H9 (cell line): Measurements from ENCODE around the gene PGS1. TPM values are rescaled to one million over a fixed set of nuclear protein-coding genes. Genes with fewer than 3 reads are reported as not detected.

Source experiments
- DNase-seq: peaks from one replicate; pipeline ENCODE4 v3.0.0-alpha.2; 2017
- H2AFZ ChIP-seq: one replicate; pipeline ENCODE4 v1.6.1; 2013; ENCODE audit warnings: mild to moderate bottlenecking, low read length, control low read depth, moderate library complexity
- H2AK5ac ChIP-seq: 2 replicates; pipeline ENCODE4 v1.6.1; 2013; ENCODE audit warnings: low read length, control low read depth, mixed read lengths; ENCODE audit not compliant: insufficient read length
- H2BK120ac ChIP-seq: one replicate; pipeline ENCODE4 v1.6.1; 2013; ENCODE audit warnings: low read depth, mild to moderate bottlenecking, low read length, control low read depth, inconsistent platforms; ENCODE audit not compliant: poor library complexity, severe bottlenecking
- H2BK12ac ChIP-seq: 2 replicates; pipeline ENCODE4 v1.6.1; 2013; ENCODE audit warnings: low read length, control low read depth, mixed read lengths, low read depth; ENCODE audit not compliant: insufficient read length
- H2BK15ac ChIP-seq: 2 replicates; pipeline ENCODE4 v1.6.1; 2013; ENCODE audit warnings: low read depth, low read length, control low read depth
- H2BK20ac ChIP-seq: one replicate; pipeline ENCODE4 v1.6.1; 2013; ENCODE audit warnings: low read depth, mild to moderate bottlenecking, low read length, control low read depth, inconsistent platforms; ENCODE audit not compliant: poor library complexity, severe bottlenecking
- H2BK5ac ChIP-seq: 2 replicates; pipeline ENCODE4 v1.6.1; 2013; ENCODE audit warnings: low read length, control low read depth, mixed read lengths; ENCODE audit not compliant: insufficient read length
- H3K14ac ChIP-seq: 2 replicates; pipeline ENCODE4 v1.6.1; 2013; ENCODE audit warnings: low read length, control low read depth; ENCODE audit not compliant: insufficient read depth
- H3K18ac ChIP-seq: 2 replicates; pipeline ENCODE4 v1.6.1; 2013; ENCODE audit warnings: low read depth, mild to moderate bottlenecking, mixed read lengths, low read length, control low read depth; ENCODE audit not compliant: insufficient read length
- H3K23ac ChIP-seq: 2 replicates; pipeline ENCODE4 v1.6.1; 2013; ENCODE audit warnings: low read length, control low read depth, mixed read lengths, low read depth; ENCODE audit not compliant: insufficient read length
- H3K23me2 ChIP-seq: 2 replicates; pipeline ENCODE4 v1.6.1; 2013; ENCODE audit warnings: low read depth, mild to moderate bottlenecking, mixed read lengths, low read length, control low read depth; ENCODE audit not compliant: insufficient read length, poor library complexity, severe bottlenecking
- H3K27ac ChIP-seq: 2 replicates; pipeline ENCODE4 v1.5.1; 2013; ENCODE audit warnings: low read length, control low read depth, mixed read lengths, low read depth; ENCODE audit not compliant: insufficient read length
- H3K27me3 ChIP-seq: 2 replicates; pipeline ENCODE4 v1.6.1; 2013; ENCODE audit warnings: low read length, control low read depth, inconsistent platforms; ENCODE audit not compliant: insufficient read depth
- H3K4ac ChIP-seq: 2 replicates; pipeline ENCODE4 v1.6.1; 2013; ENCODE audit warnings: low read depth, mild to moderate bottlenecking, control low read depth, inconsistent platforms, low read length, moderate library complexity
- H3K4me1 ChIP-seq: 2 replicates; pipeline ENCODE4 v1.6.1; 2013; ENCODE audit warnings: low read length, control low read depth, inconsistent platforms; ENCODE audit not compliant: insufficient read depth
- H3K4me2 ChIP-seq: 2 replicates; pipeline ENCODE4 v1.6.1; 2013; ENCODE audit warnings: low read length, control low read depth, mixed read lengths; ENCODE audit not compliant: insufficient read length, insufficient read depth
- H3K56ac ChIP-seq: 2 replicates; pipeline ENCODE4 v1.6.1; 2013; ENCODE audit warnings: low read depth, mild to moderate bottlenecking, mixed read lengths, low read length, control low read depth; ENCODE audit not compliant: insufficient read length
- H3K79me1 ChIP-seq: 2 replicates; pipeline ENCODE4 v1.6.1; 2013; ENCODE audit warnings: low read depth, mild to moderate bottlenecking, moderate library complexity, low read length, control low read depth, inconsistent platforms; ENCODE audit not compliant: insufficient read depth, poor library complexity, severe bottlenecking
- H3K79me2 ChIP-seq: 2 replicates; pipeline ENCODE4 v1.6.1; 2013; ENCODE audit warnings: low read length, control low read depth, inconsistent platforms; ENCODE audit not compliant: insufficient read depth
- H3K9ac ChIP-seq: 2 replicates; pipeline ENCODE4 v1.6.1; 2013; ENCODE audit warnings: low read length, control low read depth, mixed read lengths; ENCODE audit not compliant: insufficient read length; ENCODE audit errors: extremely low read depth
- H3K9me3 ChIP-seq: one replicate; pipeline ENCODE4 v1.6.1; 2013; ENCODE audit warnings: low read depth, low read length, inconsistent platforms; ENCODE audit not compliant: control insufficient read depth
- H3T11ph ChIP-seq: one replicate; pipeline ENCODE4 v1.6.1; 2013; ENCODE audit warnings: mild to moderate bottlenecking, low read length, control low read depth, inconsistent platforms
- H4K20me1 ChIP-seq: one replicate; pipeline ENCODE4 v1.6.1; 2013; ENCODE audit not compliant: control insufficient read depth, insufficient read length, insufficient read depth
- H4K5ac ChIP-seq: 2 replicates; pipeline ENCODE4 v1.6.1; 2013; ENCODE audit warnings: low read depth, mild to moderate bottlenecking, mixed read lengths, low read length, control low read depth; ENCODE audit not compliant: insufficient read length
- H4K8ac ChIP-seq: replicated peaks from 2 replicates; pipeline ENCODE4 v1.6.1; 2013; ENCODE audit warnings: low read length, control low read depth, mixed read lengths, low read depth; ENCODE audit not compliant: insufficient read length
- H4K91ac ChIP-seq: 2 replicates; pipeline ENCODE4 v1.6.1; 2013; ENCODE audit warnings: low read depth, mild to moderate bottlenecking, moderate library complexity, mixed read lengths, low read length, control low read depth; ENCODE audit not compliant: insufficient read length
- H3K27ac Mint-ChIP-seq, 3 experiments: 2 replicates in 2 of 3; 3 replicates in 1 of 3; pipeline ENCODE4 v1.8.0; 2020 to 2021; ENCODE audit warnings: mixed read lengths in 3 of 3, mild to moderate bottlenecking in 1 of 3, moderate library complexity in 1 of 3
- H3K27me3 Mint-ChIP-seq: 2 replicates; pipeline ENCODE4 v1.8.0; 2021; ENCODE audit warnings: low read depth, mild to moderate bottlenecking, moderate library complexity, mixed read lengths
- H3K36me3 Mint-ChIP-seq, 3 experiments: 2 replicates in 2 of 3; 3 replicates in 1 of 3; pipeline ENCODE4 v1.8.0; 2020 to 2021; ENCODE audit warnings: low read depth in 3 of 3, mixed read lengths in 3 of 3; ENCODE audit not compliant: insufficient read depth in 1 of 3
- H3K4me1 Mint-ChIP-seq, 2 experiments: 2 replicates each; pipeline ENCODE4 v1.8.0; 2020; ENCODE audit warnings: mixed read lengths in 2 of 2
- H3K4me3 Mint-ChIP-seq, 2 experiments: 2 replicates in 1 of 2; 3 replicates in 1 of 2; pipeline ENCODE4 v1.8.0; 2020 to 2021; ENCODE audit warnings: mild to moderate bottlenecking in 2 of 2, mixed read lengths in 2 of 2, moderate library complexity in 1 of 2
- H3K9me3 Mint-ChIP-seq, 2 experiments: 2 replicates in 1 of 2; 3 replicates in 1 of 2; pipeline ENCODE4 v1.8.0; 2020; ENCODE audit warnings: mild to moderate bottlenecking in 2 of 2, mixed read lengths in 2 of 2, moderate library complexity in 1 of 2
- WGBS: extraction: QIAGEN DNeasy Blood & Tissue Kit; methylation state at CpG from one replicate; pipeline ENCODE4 v1.1.7; 2013; ENCODE audit warnings: missing lambda C conversion rate, low lambda C conversion rate, mixed read lengths; ENCODE audit not compliant: insufficient read length; ENCODE audit errors: extremely low coverage; 5-methylcytosine and 5-hydroxymethylcytosine counted together
- total RNA-seq: library from RNA; stranded (reverse); gene quantifications from 2 replicates; pipeline ENCODE4 v1.2.1, GENCODE V29; 2021
- TF ChIP-seq, protein P1 (sequence below): fragments of 200-600 bp; sonication (generic); conservative IDR thresholded peaks from 3 replicates; pipeline ENCODE4 v1.8.0; 2021; ENCODE audit warnings: antibody characterized with exemption, mild to moderate bottlenecking

The PGS1 gene
- total RNA-seq, 1 experiment from 2014 or later: 45.7 TPM

DNA sequence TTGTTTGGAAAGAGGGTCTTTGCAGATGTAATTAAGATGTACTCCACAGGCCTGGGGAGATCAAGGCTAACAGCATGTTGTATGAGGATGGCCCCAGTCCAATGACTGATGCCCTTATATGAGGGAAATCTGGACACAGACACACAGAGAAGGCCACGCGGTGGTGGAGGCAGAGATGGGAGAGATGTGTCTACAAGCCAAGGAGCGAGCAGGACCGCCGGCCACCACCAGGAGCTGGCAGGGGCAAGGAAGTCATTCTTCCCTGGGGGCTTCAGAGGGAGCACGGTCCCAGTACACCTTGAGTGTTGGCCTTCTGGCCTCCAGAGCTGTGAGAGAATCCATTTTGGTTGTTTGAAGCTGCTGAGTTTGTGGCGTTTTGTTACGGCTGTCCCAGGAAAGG is 33.3 kb upstream of the PGS1 start:
- peaks cover 55% of the 10 kb centered on the region for H3K27me3 Mint-ChIP-seq
- no peak overlapping the region for H4K8ac ChIP-seq
- H3K36me3 Mint-ChIP-seq: no peaks in the 10 kb centered on the region
- no peaks in the 10 kb centered on the region for H3K79me1 ChIP-seq
- no peaks in the 10 kb centered on the region; the same call in 1 of the 2 replicates for H3K4me1 ChIP-seq
- H3K4me1 Mint-ChIP-seq: peaks cover 8 to 15% of the 10 kb centered on the region in 2 experiments
- no peak overlapping the region for H3K4ac ChIP-seq
- H4K5ac ChIP-seq: no peak overlapping the region
- DNase-seq: peak; percentile 39
- no peaks in the 10 kb centered on the region for H3K23me2 ChIP-seq
- no peak overlapping the region for H2BK15ac ChIP-seq
- H3K79me2 ChIP-seq: no peaks in the 10 kb centered on the region
- H2BK5ac ChIP-seq: no peak overlapping the region
- no peaks in the 10 kb centered on the region for H3K27me3 ChIP-seq
- H3K27ac ChIP-seq: no peak overlapping the region
- TF ChIP-seq, protein P1, sequence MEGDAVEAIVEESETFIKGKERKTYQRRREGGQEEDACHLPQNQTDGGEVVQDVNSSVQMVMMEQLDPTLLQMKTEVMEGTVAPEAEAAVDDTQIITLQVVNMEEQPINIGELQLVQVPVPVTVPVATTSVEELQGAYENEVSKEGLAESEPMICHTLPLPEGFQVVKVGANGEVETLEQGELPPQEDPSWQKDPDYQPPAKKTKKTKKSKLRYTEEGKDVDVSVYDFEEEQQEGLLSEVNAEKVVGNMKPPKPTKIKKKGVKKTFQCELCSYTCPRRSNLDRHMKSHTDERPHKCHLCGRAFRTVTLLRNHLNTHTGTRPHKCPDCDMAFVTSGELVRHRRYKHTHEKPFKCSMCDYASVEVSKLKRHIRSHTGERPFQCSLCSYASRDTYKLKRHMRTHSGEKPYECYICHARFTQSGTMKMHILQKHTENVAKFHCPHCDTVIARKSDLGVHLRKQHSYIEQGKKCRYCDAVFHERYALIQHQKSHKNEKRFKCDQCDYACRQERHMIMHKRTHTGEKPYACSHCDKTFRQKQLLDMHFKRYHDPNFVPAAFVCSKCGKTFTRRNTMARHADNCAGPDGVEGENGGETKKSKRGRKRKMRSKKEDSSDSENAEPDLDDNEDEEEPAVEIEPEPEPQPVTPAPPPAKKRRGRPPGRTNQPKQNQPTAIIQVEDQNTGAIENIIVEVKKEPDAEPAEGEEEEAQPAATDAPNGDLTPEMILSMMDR: peak; percentile 25; the same call in 1 of the 3 replicates
- no peak overlapping the region for H3K14ac ChIP-seq
- no peak overlapping the region for H3T11ph ChIP-seq
- no peaks in the 10 kb centered on the region for H4K20me1 ChIP-seq
- H2BK12ac ChIP-seq: no peak overlapping the region
- no peak overlapping the region for H3K23ac ChIP-seq
- no peak overlapping the region for H3K4me3 Mint-ChIP-seq
- H2AK5ac ChIP-seq: no peak overlapping the region
- no peaks in the 10 kb centered on the region for H3K9me3 Mint-ChIP-seq
- no peak overlapping the region for H2BK20ac ChIP-seq
- no peak overlapping the region for H3K9ac ChIP-seq
- H2BK120ac ChIP-seq: no peak overlapping the region
- H3K4me2 ChIP-seq: no peak overlapping the region
- no peak overlapping the region for H4K91ac ChIP-seq
- H3K27ac Mint-ChIP-seq: no peak overlapping the region
- no peak overlapping the region for H3K56ac ChIP-seq
- H3K9me3 ChIP-seq: no peaks in the 10 kb centered on the region
- WGBS: no CpG with 5 or more reads among the region's 8 CpGs
- H2AFZ ChIP-seq: no peak overlapping the region
- no peak overlapping the region for H3K18ac ChIP-seq
